HG03064 (cell line): ENCODE measurements around the gene SLC1A1.
"Not testable (repeated sequence)": the region's sequence is repeated elsewhere in the genome, so short reads cannot be mapped to it uniquely, and the experiment has no call there.

Experiments used
- ATAC-seq: cut with Tn5 transposase; IDR thresholded peaks from one replicate; pipeline ENCODE4 v1.9.1; 2021; ENCODE audit warnings: low read depth; ENCODE audit not compliant: unreplicated experiment

SLC1A1 gene

DNA sequence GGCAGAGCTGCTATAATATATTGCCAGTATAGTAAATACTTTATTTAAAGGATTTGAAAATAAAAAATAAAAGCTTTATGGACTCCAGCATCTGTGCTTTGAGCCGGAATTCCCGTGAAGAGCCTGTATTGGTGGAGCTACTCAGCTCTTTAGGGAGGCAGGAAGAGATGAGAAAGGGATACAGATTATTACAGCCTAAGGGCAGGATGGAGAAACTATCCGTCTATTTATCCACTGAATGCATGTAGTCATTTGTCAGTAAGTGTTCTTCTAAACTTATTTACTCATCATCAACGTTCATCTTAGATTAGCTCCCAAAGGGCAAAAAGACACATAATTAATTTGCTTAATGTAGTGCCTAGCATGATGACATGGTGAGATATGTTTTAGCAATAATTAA is 48.4 kb downstream of the SLC1A1 start:
- ATAC-seq, result no peak

DNA sequence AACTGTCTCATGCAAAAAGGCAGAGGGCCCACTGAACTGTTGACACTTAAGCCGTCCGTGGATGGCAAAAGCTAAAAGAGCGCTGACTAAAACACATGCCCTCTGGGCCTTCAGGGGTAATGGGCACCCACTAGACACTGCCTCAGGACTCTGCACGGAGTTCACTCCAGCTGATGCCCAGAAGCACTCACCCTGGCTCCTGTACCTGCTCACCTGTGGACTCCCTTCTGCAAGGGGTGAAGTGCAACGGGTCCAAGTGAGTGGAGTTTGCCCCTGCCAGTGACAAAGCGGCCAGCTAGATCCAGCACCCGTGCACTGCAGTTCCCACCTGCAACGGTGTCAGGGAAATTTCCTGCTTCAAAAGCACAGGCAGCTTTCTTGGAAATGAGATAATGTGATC is 50.2 kb downstream of the SLC1A1 start:
- ATAC-seq, result no peak

DNA sequence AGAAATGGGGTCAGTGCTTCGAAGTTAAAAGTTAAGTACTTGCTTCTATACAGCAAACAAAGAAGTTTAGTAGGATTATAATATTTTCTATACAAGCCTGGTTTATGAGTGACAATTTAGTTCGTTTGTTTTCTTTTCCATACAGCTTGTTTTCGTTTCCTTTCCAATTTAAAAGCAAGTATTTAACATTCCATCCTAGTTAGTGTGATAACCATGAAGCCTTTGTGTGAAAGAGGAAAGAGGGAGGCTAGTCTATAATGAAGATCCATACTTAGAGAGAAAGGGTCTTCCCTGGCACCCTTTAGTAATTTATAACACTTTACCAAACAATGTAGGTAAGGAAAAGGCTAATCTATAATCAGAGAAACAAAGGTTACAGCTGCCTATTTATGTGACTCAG is 51.0 kb downstream of the SLC1A1 start:
- ATAC-seq, result no peak

DNA sequence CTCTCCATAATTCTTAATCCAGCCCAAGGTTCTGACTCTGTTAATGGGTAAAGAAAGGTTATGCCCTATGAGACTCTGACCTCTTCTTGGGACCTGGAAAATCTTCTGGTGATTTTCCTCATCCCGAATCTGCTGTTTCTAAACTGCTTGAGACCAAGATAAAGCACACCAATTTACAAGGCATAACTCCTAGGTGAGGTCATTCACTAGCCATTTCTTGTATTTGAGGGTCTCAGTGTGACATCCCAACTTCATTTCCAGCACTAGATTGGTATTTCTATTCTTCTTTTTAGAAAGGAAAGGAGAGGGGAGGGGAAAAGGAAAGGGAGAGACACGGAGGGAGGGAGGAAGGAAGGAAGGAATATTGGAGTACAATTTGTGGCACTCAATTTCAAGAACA is 51.6 kb downstream of the SLC1A1 start:
- ATAC-seq, result no peak

DNA sequence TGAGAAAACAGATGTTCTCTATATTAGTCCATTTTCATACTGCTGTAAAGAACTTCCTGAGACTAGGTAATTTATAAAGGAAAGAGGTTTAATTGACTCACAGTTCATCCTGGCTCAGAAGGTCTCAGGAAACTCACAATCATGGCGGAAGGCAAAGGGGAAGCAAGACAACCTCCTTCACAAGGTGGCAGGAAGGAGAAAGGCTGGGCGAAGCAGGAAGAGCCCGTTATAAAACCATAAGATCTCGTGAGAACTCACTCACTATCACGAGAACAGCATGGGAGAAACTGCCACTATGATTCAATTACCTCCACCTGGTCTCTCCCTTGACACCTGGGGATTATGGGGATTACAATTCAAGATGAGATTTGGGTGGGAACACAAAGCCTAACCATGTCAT is 54.4 kb downstream of the SLC1A1 start:
- not testable (repeated sequence) for ATAC-seq

DNA sequence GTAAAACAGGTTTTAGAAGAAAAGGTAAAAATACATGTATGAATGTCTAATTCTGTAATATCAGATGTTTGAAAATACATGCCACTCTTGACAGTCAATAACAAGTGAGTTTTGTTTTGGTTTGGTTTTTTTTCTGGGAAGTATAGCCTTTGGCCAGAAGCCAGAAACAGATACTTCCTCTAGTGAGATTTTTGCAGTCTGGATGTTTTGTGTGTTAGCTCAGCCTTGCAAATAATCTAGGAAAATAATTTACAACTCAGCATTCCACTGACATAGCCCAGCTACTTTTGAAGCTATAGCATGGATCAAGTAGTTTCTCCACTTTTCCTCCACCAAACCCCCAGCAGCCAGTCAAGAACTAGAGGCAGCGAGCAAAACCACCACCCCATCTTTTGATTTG is 56.7 kb downstream of the SLC1A1 start:
- ATAC-seq, result no peak

DNA sequence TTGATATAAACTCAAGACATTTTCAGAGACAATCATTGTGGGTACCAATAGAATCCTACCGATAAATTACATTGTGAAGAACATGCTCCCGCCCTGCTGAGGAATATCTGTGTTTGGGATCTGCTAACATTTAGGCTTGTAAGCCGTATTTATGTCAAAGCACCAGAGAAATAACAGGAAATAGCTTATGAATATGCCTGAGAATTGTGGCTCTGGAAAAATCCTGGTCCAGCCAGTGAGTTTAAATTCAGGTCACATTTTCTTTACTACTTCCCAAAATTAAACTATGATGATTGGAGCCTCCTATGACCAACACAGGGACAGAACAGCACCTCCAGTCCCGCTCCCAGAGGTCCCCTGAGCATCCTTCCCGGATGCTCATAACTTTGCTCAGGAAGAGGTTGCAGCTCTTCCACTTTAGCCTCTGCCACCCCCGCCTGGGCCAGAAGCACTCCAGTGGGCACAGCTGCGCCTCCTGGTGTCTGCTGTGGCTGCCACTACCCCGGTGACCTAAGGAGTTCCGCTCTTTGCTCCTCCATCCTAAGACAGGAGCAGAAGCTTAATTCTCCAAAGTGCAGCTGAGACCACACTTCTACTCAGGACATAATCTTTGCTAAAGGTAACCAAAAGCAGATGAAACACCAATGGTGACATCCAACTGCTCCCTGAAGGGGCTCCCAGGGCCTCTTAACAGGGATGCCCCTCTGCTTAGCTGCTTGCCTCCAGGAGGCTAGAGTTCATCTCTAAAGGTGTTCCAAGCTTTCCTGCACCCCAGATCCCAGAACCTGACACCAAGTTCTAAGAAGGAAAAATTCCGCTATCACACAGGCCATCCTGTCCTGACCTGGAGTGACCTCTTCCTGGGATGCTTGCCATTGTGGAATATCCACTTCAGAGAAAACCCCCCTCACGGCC is 58.8 kb downstream of the SLC1A1 start:
- no peak for ATAC-seq

DNA sequence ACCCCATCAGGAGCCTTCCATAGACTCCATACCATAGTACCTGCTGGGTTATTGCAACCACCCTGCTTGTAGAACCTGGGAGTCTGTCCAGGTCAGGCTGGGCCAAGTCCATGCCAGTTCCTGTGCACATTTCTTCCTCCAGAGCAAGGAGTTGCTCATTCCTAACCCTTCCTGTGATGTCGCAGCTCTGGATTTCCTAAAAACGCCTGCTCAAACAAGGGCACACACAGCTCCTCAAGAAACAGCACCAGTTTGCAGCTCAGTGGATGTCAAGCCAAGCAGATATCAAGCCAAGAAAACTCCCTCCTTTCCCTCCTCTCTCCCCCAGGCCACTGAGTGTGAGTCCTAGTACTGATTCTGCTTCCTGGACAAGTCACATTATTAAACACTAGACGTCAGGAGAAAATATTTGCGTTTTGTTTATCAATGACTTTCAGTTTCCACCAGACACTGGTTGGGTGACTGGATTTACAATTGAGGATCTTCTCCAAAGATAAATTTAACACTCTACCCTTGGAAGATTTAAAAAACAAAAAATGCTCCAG is 59.6 kb downstream of the SLC1A1 start:
- ATAC-seq, result no peak

DNA sequence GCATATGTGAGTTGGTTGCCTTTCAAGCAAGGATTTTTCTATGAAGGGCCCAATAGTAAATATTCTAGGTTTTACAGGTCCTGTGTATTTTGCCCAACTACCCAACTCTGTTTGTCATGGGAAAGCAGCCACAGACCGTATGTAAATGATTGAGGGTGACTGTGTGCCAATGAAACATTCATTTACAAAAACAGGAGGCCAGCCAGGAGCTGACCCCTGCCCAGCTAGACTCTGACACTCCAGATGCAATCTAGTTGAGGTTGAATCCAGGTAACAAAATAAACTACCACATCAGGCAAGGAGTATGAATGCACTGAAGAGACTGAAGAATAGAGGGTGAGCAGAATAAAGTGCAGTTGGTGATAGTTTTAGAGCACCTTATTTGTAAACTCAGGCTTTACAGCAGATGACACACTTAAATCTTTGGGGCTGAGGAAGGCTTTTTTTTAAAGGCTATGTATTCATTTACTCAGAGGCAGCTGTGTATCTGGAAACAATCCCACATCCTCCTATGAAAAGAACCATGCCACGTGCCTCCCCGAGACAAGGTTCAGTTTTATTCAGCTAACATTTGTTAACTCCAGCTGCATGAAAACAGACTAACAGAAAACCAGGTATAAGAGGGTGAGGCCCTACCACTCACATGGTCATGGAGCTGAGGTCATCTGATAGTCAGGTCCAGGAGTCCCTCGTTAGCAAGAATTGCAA is 60.7 kb downstream of the SLC1A1 start:
- no peak for ATAC-seq

DNA sequence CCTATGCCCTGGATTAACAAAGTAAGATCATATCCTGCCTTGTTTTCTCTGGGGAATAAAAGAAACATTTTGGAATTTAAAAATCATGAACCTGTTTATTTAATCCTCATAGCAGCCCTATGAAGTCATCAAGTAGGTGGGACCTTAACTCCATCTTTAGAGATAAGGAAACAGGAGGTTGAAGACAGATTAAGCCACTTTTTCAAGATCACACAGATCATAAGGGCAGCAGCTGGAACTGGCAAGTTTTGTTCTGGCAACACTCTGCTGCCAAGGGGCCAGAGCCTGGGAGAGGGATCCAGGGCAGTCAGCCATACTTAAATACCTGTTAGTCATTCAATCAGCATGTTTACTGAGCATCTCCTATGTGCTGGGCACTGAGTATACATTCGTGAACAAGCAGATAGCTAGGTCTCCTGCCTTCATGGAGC is 63.7 kb downstream of the SLC1A1 start:
- no peak for ATAC-seq

DNA sequence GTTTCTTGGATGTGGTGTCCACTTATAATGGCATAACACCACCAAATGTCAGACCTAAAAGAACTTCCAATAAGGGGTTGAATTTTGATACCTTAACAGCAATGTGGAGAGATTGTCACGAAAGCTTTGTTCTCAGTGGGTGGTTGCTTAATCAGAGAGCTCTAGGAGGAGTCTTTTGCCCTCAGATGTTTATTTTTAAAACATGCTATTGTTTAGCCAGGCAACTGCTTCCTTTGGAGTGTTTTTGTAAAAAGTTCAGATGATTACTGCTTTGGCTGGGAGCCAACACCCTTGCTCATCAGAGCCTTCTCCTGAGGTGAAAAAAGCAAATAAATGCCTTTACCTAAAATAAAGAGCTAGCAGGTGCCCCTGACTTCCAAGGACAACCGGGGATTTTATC is 65.0 kb downstream of the SLC1A1 start:
- ATAC-seq, result no peak

DNA sequence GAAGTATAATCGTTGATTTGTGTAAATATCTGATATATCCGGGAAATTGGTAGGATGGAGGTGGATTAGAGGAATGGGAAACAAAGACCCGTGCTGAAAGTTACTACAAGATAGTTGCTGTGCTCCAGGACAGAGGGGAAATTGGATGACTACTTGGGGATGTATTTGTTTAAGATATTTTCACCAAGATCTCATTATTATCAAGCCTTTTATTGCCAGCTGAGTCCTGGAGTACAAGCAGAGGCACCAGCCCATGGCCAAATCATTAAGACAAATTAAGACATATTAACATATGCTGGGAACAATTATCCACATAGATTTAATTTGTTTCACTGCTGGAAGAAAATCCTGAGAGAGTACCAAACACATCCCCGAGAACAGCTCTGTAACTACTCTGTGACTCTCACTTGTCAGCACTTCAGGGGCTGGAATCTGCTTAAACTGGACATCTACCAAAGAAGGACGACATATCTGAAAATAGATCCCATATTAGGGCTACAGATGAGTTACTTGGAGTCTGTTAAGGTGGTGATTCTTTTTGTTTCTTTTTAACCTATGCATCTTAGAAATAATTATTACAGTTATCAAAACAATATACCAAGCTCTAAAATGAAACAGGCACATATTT is 68.2 kb downstream of the SLC1A1 start:
- no peak for ATAC-seq

DNA sequence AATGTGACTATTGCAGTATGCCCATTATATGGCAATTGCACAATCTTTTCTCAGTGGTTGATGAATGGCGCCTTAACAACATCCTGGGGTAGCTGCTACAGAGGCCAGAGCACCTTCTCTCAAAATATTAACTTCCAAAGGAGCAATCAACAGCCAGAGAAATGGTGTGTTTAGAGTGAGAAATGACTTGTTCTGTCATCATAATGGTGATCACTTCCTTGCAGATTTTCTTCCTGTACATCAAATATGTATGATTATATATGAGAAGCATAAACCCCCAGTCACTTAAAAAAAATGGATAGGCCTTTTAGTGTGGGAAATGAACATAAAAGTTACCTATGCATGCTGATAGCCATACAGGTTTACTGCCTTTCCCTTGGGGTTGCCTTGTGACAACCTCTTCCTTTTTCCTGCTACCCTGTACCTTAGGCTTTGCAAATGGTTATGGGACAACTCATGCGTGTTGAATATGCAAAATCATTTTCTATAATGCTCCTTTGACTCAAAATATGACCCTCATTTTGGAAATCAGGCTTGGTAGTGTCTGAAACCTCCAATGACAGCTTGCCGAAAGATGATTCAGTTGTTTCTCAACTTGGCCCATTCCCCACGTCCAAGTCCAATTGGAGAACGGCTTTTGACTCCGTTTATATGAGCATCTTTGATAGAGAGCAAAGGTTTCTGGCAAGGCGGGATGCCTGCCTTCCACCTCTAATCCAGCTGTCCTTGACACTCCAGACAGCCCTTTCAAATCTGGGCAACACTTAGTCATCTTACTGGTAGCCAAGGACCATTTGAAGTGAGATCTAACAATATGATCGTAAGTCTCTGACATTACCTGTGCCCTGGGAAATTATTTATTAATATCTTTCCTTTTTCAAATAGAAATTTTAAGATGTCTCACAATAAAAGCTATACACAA is 69.3 kb downstream of the SLC1A1 start:
- peak; percentile 91 for ATAC-seq

DNA sequence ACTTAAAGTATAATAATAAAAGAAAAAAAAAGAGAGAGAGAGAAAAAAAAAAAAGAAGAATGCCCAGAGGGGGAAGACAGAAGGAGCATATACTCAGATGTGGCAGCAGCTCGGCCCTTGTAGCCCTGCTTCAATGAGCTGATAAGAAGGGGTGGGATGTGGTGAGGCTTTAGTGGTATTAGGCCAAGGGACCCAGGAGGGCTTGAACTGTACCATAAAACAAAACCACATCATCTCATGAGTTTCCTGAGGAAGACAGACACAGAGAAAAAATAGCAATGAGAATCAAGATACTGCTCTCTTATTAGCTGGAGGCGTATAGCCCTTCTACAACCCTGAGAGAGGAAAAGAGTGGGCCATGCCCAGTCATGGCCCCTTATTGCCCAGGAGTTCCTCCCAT is 72.8 kb downstream of the SLC1A1 start:
- ATAC-seq, result no peak

DNA sequence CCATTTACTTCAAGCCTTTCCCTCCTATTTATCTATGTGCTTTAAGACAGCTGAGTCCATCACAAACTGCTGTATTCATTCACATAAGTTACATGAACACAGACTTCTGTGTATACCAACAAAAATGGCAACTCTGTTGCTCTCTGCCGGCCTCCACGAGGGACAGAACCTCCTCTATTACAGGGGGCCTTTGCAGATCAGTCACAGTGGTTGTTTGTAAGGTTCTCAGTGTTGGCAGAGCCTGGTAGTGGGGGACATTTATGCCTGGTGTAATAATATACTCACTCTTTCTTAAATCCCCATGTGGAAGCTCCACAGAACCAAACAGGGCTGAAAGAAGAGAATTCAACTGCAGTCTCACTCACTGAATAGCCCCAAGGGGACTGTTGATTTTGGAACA is 76.5 kb downstream of the SLC1A1 start:
- ATAC-seq, result no peak

DNA sequence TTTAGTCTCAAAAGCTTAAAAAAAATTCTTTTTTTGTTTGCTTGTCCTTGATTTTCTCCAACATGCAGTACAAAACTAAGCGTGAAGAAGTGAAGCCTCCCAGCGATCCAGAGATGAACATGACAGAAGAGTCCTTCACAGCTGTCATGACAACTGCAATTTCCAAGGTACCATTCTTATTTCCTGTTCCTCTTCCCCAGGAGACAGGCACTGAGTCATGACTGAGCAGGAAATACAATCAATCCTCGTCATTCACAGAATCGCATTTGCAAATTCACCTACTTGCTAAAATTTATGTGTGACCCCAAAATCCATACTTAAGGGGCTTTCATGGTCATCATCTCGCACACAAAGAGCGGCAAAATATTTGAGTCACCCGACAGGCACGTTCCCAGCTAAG is 77.3 kb downstream of the SLC1A1 start:
- no peak for ATAC-seq

DNA sequence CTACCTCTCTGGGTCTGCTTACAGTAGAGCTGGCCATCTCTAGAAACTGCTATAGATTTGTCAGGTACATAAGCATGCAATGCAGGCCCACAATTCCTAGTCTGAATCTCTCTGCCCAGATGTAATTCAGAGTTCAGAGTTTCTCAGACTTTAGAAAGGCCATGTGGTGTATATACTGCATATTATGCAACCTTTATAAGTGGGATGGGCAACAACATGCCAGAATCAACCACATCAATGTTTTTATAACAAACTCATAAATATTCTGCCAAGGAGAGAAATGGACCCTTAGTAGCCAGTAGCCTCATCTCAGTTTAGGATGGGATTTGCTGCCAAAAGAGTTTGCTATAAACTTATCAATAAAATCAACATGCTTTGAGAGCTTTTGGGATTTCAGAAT is 78.8 kb downstream of the SLC1A1 start:
- ATAC-seq, result no peak

DNA sequence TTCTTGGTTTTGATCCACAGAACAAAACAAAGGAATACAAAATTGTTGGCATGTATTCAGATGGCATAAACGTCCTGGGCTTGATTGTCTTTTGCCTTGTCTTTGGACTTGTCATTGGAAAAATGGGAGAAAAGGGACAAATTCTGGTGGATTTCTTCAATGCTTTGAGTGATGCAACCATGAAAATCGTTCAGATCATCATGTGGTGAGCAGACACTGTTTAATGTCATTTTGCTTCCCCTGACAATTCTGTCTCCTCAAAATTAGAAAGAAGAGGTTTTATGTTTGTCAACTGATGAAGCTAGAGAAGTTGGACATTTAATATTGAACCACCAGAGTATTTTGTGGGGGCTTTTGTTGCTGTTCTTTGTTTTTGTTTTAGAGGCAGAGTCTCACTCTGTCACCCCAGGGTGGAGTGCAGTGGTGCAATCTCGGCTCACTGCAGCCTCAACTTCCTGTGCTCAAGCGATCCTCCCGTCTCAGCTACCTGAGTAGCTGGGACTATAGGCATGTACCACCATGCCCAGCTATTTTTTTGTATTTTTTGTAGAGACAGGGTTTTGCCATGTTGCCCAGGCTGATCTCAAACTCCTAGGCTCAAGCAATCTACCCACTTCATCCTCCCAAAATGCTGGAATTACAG is 82.0 kb downstream of the SLC1A1 start:
- ATAC-seq, result no peak

DNA sequence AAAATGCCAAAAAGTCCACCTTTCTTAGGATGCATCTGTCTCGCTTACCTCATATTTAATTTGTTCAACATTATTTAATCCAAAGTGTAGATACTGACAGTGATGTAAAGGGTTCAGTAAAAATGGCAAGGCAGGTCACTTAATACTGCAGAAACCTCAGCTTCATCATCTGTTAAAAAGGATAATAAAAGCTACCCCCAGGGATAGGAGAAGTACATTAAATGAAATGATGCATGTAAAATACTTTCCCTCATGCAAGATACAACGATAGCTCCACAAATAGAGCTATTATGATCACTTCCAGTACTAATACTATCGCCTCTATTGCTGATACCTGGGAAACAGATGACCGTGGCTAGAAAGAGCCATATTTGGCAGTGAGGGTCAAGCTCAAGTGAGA is 82.9 kb downstream of the SLC1A1 start:
- no peak for ATAC-seq
